HepG2 (cell line): ENCODE data around the gene SLC29A1. TPM values are rescaled to one million over a fixed set of nuclear protein-coding genes. Genes with fewer than 3 reads are reported as not detected.

Experiments used
- ATM ChIP-seq: fragments of 450-650 bp; IDR thresholded peaks from 2 replicates; pipeline ENCODE4 v1.7.1; 2017; ENCODE audit warnings: mild to moderate bottlenecking, borderline replicate concordance
- GLMP ChIP-seq: sonication (generic); formaldehyde crosslinking; IDR thresholded peaks from 2 replicates; pipeline ENCODE4 v1.9.0; 2021; ENCODE audit warnings: missing genetic modification reagents, mild to moderate bottlenecking, borderline replicate concordance
- KAT7 ChIP-seq: IDR thresholded peaks from 2 replicates; pipeline ENCODE4 v1.6.1; 2018; ENCODE audit warnings: borderline replicate concordance, missing compliant biosample characterization
- MEIS1 ChIP-seq: sonication (generic); formaldehyde crosslinking; IDR thresholded peaks from 2 replicates; pipeline ENCODE4 v1.9.0; 2021; ENCODE audit warnings: mild to moderate bottlenecking, missing genetic modification reagents, moderate library complexity, borderline replicate concordance
- NFKBIZ ChIP-seq: IDR thresholded peaks from 2 replicates; pipeline ENCODE4 v1.6.1; 2018; ENCODE audit warnings: missing genetic modification reagents, missing compliant biosample characterization
- NR2F1 ChIP-seq, 2 experiments: fragments of 450-650 bp in 1 of 2; formaldehyde crosslinking in 1 of 2; IDR thresholded peaks; 2 replicates each; pipeline versions ENCODE4 v1.5.0 to v1.6.1; 2016 to 2020; ENCODE audit warnings: mild to moderate bottlenecking in 1 of 2, missing compliant biosample characterization in 1 of 2, missing genetic modification reagents in 1 of 2, moderate library complexity in 1 of 2
- POLR2G ChIP-seq: fragments of 200-400 bp; formaldehyde crosslinking; IDR thresholded peaks from 2 replicates; pipeline ENCODE4 v1.6.1; 2018; ENCODE audit warnings: mild to moderate bottlenecking, low read depth, low read length, moderate library complexity
- SCMH1 ChIP-seq: sonication (generic); formaldehyde crosslinking; IDR thresholded peaks from 2 replicates; pipeline ENCODE4 v1.9.0; 2021; ENCODE audit warnings: missing genetic modification reagents, mild to moderate bottlenecking, borderline replicate concordance
- TBX3 ChIP-seq: fragments of 450-650 bp; IDR thresholded peaks from 2 replicates; pipeline ENCODE4 v1.6.1; 2017; ENCODE audit warnings: antibody characterized with exemption, mild to moderate bottlenecking, inconsistent platforms, borderline replicate concordance
- ZC3H4 ChIP-seq: sonication (generic); formaldehyde crosslinking; IDR thresholded peaks from 2 replicates; pipeline ENCODE4 v1.4.0; 2020; ENCODE audit warnings: missing genetic modification reagents, borderline replicate concordance
- ZNF235 ChIP-seq: sonication (generic); formaldehyde crosslinking; IDR thresholded peaks from 2 replicates; pipeline ENCODE4 v1.8.1; 2023; ENCODE audit warnings: mild to moderate bottlenecking, missing genetic modification reagents, borderline replicate concordance
- ZNF263 ChIP-seq: sonication (generic); formaldehyde crosslinking; IDR thresholded peaks from 2 replicates; pipeline ENCODE4 v1.4.0; 2020; ENCODE audit warnings: missing genetic modification reagents
- ZNF44 ChIP-seq: sonication (generic); formaldehyde crosslinking; IDR thresholded peaks from 2 replicates; pipeline ENCODE4 v1.5.1; 2020; ENCODE audit warnings: mild to moderate bottlenecking, missing genetic modification reagents
- ZNF709 ChIP-seq: sonication (generic); formaldehyde crosslinking; IDR thresholded peaks from 2 replicates; pipeline ENCODE4 v1.5.0; 2020; ENCODE audit warnings: mild to moderate bottlenecking, missing genetic modification reagents
- polyA plus RNA-seq, 8 experiments: library from polyadenylated mRNA; depleted of rRNA in 3 of 8; stranded (reverse) in 7 of 8; unstranded in 1 of 8; fragments of >200 nt; fragmentation: Illumina TruSeq in 4 of 8; extraction: Trizol in 4 of 8; gene quantifications; 2 replicates each; pipeline versions ENCODE4 v1.2.1 to v1.2.3, GENCODE V29; 2011 to 2016; ENCODE audit warnings: low read depth in 4 of 8, missing spikeins in 1 of 8, mixed read lengths in 1 of 8; ENCODE audit not compliant: insufficient read depth in 1 of 8
- total RNA-seq, 5 experiments: library from RNA; depleted of rRNA; stranded (reverse); fragments of >200 nt; fragmentation: Illumina TruSeq; extraction: Trizol; gene quantifications; 2 replicates each; pipeline ENCODE4 v1.2.3, GENCODE V29; 2016; ENCODE audit warnings: low read depth in 1 of 5
- TF ChIP-seq, protein P1 (sequence below): sonication (generic); formaldehyde crosslinking; conservative IDR thresholded peaks from 2 replicates; pipeline ENCODE4 v1.4.0; 2020; ENCODE audit warnings: missing genetic modification reagents
- TF ChIP-seq, protein P2 (sequence below): sonication (generic); formaldehyde crosslinking; IDR thresholded peaks from 2 replicates; pipeline ENCODE4 v1.4.0; 2020; ENCODE audit warnings: mild to moderate bottlenecking, missing genetic modification reagents
- TF ChIP-seq, protein P3 (sequence below): sonication (generic); formaldehyde crosslinking; IDR thresholded peaks from 2 replicates; pipeline ENCODE4 v1.9.0; 2022; ENCODE audit warnings: missing genetic modification reagents, mild to moderate bottlenecking, borderline replicate concordance
- TF ChIP-seq, protein P4 (sequence below): sonication (generic); formaldehyde crosslinking; IDR thresholded peaks from 2 replicates; pipeline ENCODE4 v1.4.0; 2020; ENCODE audit warnings: mild to moderate bottlenecking, missing genetic modification reagents

Gene SLC29A1
- total and polyA plus RNA-seq, 2 of the 13 experiments (the other 11 are each of a cell fraction or from before 2014, with no cell fraction given) = 43.2 to 106 TPM

GRCh38 chr6:44246663-44247337 lies 23.4 kb downstream of the SLC29A1 start, which contains the start of gene HSP90AB1 (continued):
- TF ChIP-seq GLMP = no peak; the same call in 1 of the 2 replicates
- TF ChIP-seq ZNF709 (CRISPR knock-in tag) = peak; percentile 98
- TF ChIP-seq, protein P1, sequence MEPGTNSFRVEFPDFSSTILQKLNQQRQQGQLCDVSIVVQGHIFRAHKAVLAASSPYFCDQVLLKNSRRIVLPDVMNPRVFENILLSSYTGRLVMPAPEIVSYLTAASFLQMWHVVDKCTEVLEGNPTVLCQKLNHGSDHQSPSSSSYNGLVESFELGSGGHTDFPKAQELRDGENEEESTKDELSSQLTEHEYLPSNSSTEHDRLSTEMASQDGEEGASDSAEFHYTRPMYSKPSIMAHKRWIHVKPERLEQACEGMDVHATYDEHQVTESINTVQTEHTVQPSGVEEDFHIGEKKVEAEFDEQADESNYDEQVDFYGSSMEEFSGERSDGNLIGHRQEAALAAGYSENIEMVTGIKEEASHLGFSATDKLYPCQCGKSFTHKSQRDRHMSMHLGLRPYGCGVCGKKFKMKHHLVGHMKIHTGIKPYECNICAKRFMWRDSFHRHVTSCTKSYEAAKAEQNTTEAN (CRISPR knock-in tag) = peak; percentile 73; the same call in 1 of the 2 replicates
- TF ChIP-seq ATM = no peak
- no peak for TF ChIP-seq TBX3
- TF ChIP-seq, protein P2, sequence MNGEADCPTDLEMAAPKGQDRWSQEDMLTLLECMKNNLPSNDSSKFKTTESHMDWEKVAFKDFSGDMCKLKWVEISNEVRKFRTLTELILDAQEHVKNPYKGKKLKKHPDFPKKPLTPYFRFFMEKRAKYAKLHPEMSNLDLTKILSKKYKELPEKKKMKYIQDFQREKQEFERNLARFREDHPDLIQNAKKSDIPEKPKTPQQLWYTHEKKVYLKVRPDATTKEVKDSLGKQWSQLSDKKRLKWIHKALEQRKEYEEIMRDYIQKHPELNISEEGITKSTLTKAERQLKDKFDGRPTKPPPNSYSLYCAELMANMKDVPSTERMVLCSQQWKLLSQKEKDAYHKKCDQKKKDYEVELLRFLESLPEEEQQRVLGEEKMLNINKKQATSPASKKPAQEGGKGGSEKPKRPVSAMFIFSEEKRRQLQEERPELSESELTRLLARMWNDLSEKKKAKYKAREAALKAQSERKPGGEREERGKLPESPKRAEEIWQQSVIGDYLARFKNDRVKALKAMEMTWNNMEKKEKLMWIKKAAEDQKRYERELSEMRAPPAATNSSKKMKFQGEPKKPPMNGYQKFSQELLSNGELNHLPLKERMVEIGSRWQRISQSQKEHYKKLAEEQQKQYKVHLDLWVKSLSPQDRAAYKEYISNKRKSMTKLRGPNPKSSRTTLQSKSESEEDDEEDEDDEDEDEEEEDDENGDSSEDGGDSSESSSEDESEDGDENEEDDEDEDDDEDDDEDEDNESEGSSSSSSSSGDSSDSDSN (CRISPR knock-in tag) = peak; percentile 1; the same call in 1 of the 2 replicates
- no peak for TF ChIP-seq MEIS1 (CRISPR knock-in tag)
- no peak for TF ChIP-seq ZC3H4
- TF ChIP-seq, protein P3, sequence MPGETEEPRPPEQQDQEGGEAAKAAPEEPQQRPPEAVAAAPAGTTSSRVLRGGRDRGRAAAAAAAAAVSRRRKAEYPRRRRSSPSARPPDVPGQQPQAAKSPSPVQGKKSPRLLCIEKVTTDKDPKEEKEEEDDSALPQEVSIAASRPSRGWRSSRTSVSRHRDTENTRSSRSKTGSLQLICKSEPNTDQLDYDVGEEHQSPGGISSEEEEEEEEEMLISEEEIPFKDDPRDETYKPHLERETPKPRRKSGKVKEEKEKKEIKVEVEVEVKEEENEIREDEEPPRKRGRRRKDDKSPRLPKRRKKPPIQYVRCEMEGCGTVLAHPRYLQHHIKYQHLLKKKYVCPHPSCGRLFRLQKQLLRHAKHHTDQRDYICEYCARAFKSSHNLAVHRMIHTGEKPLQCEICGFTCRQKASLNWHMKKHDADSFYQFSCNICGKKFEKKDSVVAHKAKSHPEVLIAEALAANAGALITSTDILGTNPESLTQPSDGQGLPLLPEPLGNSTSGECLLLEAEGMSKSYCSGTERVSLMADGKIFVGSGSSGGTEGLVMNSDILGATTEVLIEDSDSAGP (CRISPR knock-in tag) = peak; percentile 100
- 0 out of 2 replicates have a peak, but pooled peaks have one; percentile 20 for TF ChIP-seq ZNF44
- peak; percentile 70 for TF ChIP-seq ZNF263 (CRISPR knock-in tag)
- TF ChIP-seq NFKBIZ (CRISPR knock-in tag) = peak; percentile 75
- TF ChIP-seq ZNF235 (CRISPR knock-in tag) = no peak; the same call in 1 of the 2 replicates
- TF ChIP-seq, protein P4, sequence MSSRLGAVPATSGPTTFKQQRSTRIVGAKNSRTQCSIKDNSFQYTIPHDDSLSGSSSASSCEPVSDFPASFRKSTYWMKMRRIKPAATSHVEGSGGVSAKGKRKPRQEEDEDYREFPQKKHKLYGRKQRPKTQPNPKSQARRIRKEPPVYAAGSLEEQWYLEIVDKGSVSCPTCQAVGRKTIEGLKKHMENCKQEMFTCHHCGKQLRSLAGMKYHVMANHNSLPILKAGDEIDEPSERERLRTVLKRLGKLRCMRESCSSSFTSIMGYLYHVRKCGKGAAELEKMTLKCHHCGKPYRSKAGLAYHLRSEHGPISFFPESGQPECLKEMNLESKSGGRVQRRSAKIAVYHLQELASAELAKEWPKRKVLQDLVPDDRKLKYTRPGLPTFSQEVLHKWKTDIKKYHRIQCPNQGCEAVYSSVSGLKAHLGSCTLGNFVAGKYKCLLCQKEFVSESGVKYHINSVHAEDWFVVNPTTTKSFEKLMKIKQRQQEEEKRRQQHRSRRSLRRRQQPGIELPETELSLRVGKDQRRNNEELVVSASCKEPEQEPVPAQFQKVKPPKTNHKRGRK (CRISPR knock-in tag) = 0 out of 2 replicates have a peak, but pooled peaks have one; percentile 46
- TF ChIP-seq POLR2G = peak; percentile 100
- TF ChIP-seq NR2F1 (CRISPR knock-in tag; IDR thresholded peaks at IDR 0.05) = no peak
- TF ChIP-seq KAT7 (CRISPR knock-in tag) = no peak
- no peak for TF ChIP-seq SCMH1 (CRISPR knock-in tag)
